Nephron progenitor cell (in vitro differentiated cells): ENCODE data around the gene ERBB2.

ENCODE experiments used
- DNase-seq: peaks from one replicate; pipeline ENCODE4 v3.0.0; 2021
- H3K27ac Mint-ChIP-seq: 2 replicates; pipeline ENCODE4 v1.8.0; 2021; ENCODE audit warnings: mild to moderate bottlenecking, moderate library complexity, mixed read lengths
- H3K27me3 Mint-ChIP-seq: 2 replicates; pipeline ENCODE4 v1.8.0; 2021; ENCODE audit warnings: mild to moderate bottlenecking, low read depth, mixed read lengths; ENCODE audit not compliant: poor library complexity
- H3K36me3 Mint-ChIP-seq: 2 replicates; pipeline ENCODE4 v1.8.0; 2021; ENCODE audit warnings: low read depth, mixed read lengths
- H3K4me1 Mint-ChIP-seq: 2 replicates; pipeline ENCODE4 v1.8.0; 2021; ENCODE audit warnings: mixed read lengths
- H3K4me3 Mint-ChIP-seq: 2 replicates; pipeline ENCODE4 v1.8.0; 2021; ENCODE audit warnings: mild to moderate bottlenecking, moderate library complexity, mixed read lengths
- H3K9me3 Mint-ChIP-seq: 2 replicates; pipeline ENCODE4 v1.8.0; 2021; ENCODE audit warnings: mild to moderate bottlenecking, moderate library complexity, mixed read lengths
- CTCF ChIP-seq: fragments of 200-600 bp; sonication (generic); IDR thresholded peaks from 2 replicates; pipeline ENCODE4 v1.5.0; 2021; ENCODE audit warnings: antibody characterized with exemption

ERBB2 gene

GRCh38 chr17:39774047-39774446, 74.2 kb downstream of the ERBB2 start:
- H3K9me3 Mint-ChIP-seq: no peaks in the 10 kb centered on the region

GRCh38 chr17:39775031-39775430, 75.2 kb downstream of the ERBB2 start:
- H3K27me3 Mint-ChIP-seq: peaks cover 32% of the 10 kb centered on the region
- H3K36me3 Mint-ChIP-seq: no peaks in the 10 kb centered on the region
- H3K4me3 Mint-ChIP-seq: no peak overlapping the region

More at GRCh38 chr17:39774047-39774446, 74.2 kb downstream of the ERBB2 start:
- Mint-ChIP-seq H3K27ac (no peak overlapping the region), H3K36me3 (no peaks in the 10 kb centered on the region), H3K27me3 (peaks cover 33% of the 10 kb centered on the region), H3K4me3 (no peak overlapping the region), H3K4me1 (peaks cover 44% of the 10 kb centered on the region)
- no peak for DNase-seq
- no peak for TF ChIP-seq CTCF

GRCh38 chr17:39776252-39776651, 76.4 kb downstream of the ERBB2 start:
- Mint-ChIP-seq H3K9me3 (no peaks in the 10 kb centered on the region), H3K27me3 (peaks cover 32% of the 10 kb centered on the region), H3K36me3 (no peaks in the 10 kb centered on the region), H3K4me1 (peaks cover 39% of the 10 kb centered on the region), H3K4me3 (no peak overlapping the region), H3K27ac (no peak overlapping the region)
- DNase-seq: no peak
- TF ChIP-seq CTCF: no peak

More at GRCh38 chr17:39775031-39775430, 75.2 kb downstream of the ERBB2 start:
- peaks cover 37% of the 10 kb centered on the region for H3K4me1 Mint-ChIP-seq
- no peak overlapping the region for H3K27ac Mint-ChIP-seq
- no peaks in the 10 kb centered on the region for H3K9me3 Mint-ChIP-seq
- TF ChIP-seq CTCF: no peak
- no peak for DNase-seq

- Mint-ChIP-seq H3K36me3 (no peaks in the 10 kb centered on the region), H3K27ac (no peak overlapping the region), H3K4me3 (no peak overlapping the region), H3K9me3 (no peaks in the 10 kb centered on the region), H3K4me1 (peaks cover 33% of the 10 kb centered on the region), H3K27me3 (peaks cover 42% of the 10 kb centered on the region)
- TF ChIP-seq CTCF: no peak
- no peak for DNase-seq
These were observed 77.9 kb downstream of the ERBB2 start for GRCh38 chr17:39777534-39778365.
